ENCODE results near the gene PRKCB.
"Not testable (repeated sequence)": the region's sequence is repeated elsewhere in the genome, so short reads cannot be mapped to it uniquely, and the experiment has no call there.

The PRKCB gene

DNA sequence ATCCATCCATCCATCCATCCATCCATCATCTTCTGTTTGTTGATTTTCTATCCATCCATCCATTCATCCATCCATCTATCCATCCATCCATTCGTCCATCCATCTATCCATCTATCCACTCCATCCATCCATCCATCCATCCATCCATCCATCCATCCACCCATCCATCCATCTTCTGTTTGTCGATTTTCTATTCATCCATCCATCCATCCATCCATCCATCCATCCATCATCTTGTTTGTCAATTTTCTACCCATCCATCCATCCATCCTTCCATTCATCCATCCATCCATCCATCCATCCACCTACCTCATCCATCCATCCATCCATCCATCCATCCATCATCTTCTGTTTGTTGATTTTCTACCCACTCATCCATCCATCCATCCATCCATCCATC, 97.9 kb downstream of the PRKCB start:
- H3K4me3 ChIP-seq (ENCODE audit: low read length); H3K36me3 ChIP-seq (ENCODE audit: control insufficient read depth, insufficient read depth, low read length); H3K9me3 ChIP-seq (ENCODE audit: control insufficient read depth, insufficient read depth, low read length); H3K27ac ChIP-seq (ENCODE audit: low read length); H3K4me1 ChIP-seq (ENCODE audit: control insufficient read depth, insufficient read depth, low read length); H3K27me3 ChIP-seq (ENCODE audit: control insufficient read depth, insufficient read depth, low read length); DNase-seq (ENCODE audit: low read depth, low spot score): not testable (repeated sequence)
- WGBS (ENCODE audit: insufficient coverage, insufficient read length), result 80% methylated on average over 1 of the region's 2 CpGs

DNA sequence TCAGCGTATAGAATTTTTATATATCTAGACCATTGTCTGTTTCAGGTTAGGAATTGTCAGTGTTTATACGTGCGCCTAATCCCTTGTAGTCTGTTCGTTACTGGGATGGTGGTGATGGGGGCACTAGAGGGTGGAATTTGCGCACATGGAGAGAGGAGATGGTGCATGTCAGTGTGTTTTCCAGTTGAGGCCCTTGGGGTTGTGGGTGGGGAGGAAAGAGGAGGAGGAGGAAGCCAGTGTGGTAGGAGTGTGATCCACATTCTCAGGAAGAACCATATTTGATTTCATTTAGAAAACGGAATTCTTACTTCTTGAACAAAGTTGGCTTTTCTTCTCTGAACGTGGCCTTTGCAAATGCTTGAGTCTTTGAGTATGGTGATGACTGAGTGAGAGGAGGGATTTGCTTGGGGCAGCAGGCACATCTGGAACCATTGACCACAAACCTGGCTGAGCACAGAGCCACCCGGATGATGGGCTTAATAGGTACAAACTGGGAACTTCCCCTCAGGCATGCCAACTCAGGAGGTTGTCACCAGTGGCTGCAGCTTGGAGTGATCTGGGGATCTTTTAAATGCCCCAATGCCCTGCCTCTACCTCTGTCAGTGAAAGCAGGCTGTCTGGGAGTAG, 98.9 kb downstream of the PRKCB start:
- Histone ChIP-seq H3K4me1 (ENCODE audit: control insufficient read depth, insufficient read depth, low read length) (no peaks in the 10 kb centered on the region), H3K27me3 (ENCODE audit: control insufficient read depth, insufficient read depth, low read length) (no peaks in the 10 kb centered on the region), H3K9me3 (ENCODE audit: control insufficient read depth, insufficient read depth, low read length) (no peaks in the 10 kb centered on the region), H3K27ac (ENCODE audit: low read length) (no peak overlapping the region), H3K36me3 (ENCODE audit: control insufficient read depth, insufficient read depth, low read length) (no peaks in the 10 kb centered on the region), H3K4me3 (ENCODE audit: low read length) (no peak overlapping the region)
- no CpG with 5 or more reads among the region's 8 CpGs for WGBS (ENCODE audit: insufficient coverage, insufficient read length)
- DNase-seq (ENCODE audit: low read depth, low spot score), result no peak

DNA sequence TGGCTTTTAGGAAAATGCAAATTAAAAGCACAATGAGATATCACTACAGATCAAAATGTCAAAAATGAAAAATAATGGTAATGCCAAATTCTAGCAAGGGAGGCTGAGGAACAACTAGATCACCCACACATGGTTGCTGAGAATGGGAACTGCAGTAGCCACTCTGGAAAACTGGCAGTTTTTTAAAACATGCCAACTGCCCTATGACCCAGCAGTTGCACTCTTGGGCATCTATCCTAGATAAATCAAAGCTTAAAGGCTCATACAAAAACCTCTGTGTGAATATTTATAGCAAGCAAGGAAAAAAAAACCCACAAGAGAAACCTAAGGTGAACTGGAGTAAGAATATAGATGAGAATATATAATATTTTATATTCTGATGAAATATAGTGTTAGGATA, 104.3 kb downstream of the PRKCB start:
- Histone ChIP-seq H3K9me3 (ENCODE audit: control insufficient read depth, insufficient read depth, low read length) (no peaks in the 10 kb centered on the region), H3K4me3 (ENCODE audit: low read length) (no peak overlapping the region), H3K27me3 (ENCODE audit: control insufficient read depth, insufficient read depth, low read length) (no peaks in the 10 kb centered on the region), H3K36me3 (ENCODE audit: control insufficient read depth, insufficient read depth, low read length) (no peaks in the 10 kb centered on the region), H3K27ac (ENCODE audit: low read length) (no peak overlapping the region), H3K4me1 (ENCODE audit: control insufficient read depth, insufficient read depth, low read length) (no peaks in the 10 kb centered on the region)
- DNase-seq (ENCODE audit: low read depth, low spot score), result no peak

DNA sequence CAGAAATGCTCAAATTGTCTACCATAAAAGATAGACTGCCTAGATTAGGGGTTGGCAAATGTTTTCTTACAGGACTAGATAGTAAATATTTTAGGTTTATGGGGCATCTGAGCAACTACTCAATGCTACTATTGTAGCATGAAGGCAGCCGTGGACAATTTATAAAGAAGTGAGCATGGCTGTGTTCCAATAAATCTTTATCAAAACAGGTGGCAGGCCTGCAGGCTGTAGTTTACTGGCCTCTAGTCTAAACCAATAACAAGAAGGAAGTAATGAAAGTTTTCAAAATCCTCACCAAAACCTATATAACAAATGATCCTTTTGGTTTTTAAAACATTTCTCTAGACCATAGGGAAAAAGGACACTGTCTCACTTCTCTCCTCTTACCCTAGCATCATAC, 105.2 kb downstream of the PRKCB start:
- WGBS (ENCODE audit: insufficient coverage, insufficient read length), result no CpG with 5 or more reads among the region's 1 CpG
- H3K36me3 ChIP-seq (ENCODE audit: control insufficient read depth, insufficient read depth, low read length), result no peaks in the 10 kb centered on the region
- H3K27me3 ChIP-seq (ENCODE audit: control insufficient read depth, insufficient read depth, low read length), result no peaks in the 10 kb centered on the region
- DNase-seq (ENCODE audit: low read depth, low spot score), result no peak
- H3K27ac ChIP-seq (ENCODE audit: low read length), result no peak overlapping the region
- H3K9me3 ChIP-seq (ENCODE audit: control insufficient read depth, insufficient read depth, low read length), result no peaks in the 10 kb centered on the region
- no peaks in the 10 kb centered on the region for H3K4me1 ChIP-seq (ENCODE audit: control insufficient read depth, insufficient read depth, low read length)
- no peak overlapping the region for H3K4me3 ChIP-seq (ENCODE audit: low read length)

DNA sequence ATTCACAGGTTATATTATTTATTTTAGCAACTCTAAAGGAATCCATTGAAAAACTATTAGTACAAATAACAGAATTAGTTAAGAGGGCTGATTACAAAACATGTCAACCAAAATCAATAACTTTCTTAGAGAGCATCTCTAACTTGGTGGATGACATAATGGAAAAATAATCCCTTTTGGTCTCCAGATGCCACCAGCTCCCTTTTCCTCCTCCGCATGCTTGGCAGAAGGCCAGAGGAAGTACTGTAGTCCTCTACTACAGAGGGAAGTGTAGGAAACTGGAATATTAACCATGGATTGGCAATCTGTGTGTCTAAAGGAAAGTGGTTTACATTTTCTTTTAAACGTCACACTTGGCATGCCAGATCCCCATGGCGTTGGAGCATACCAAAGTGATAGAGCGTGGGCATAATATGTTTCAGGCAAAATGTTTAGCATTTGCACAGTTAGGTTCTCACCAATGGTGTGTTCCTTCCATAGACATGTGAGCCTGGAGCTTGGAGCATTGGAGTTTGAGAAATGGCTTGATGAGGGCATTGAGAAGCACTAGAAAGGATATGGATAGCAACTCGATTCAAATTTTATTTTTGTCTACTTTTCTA, 106.3 kb downstream of the PRKCB start:
- WGBS (ENCODE audit: insufficient coverage, insufficient read length), result no CpG with 5 or more reads among the region's 5 CpGs
- no peak overlapping the region for H3K4me3 ChIP-seq (ENCODE audit: low read length)
- H3K27me3 ChIP-seq (ENCODE audit: control insufficient read depth, insufficient read depth, low read length), result no peaks in the 10 kb centered on the region
- H3K9me3 ChIP-seq (ENCODE audit: control insufficient read depth, insufficient read depth, low read length), result no peaks in the 10 kb centered on the region
- H3K4me1 ChIP-seq (ENCODE audit: control insufficient read depth, insufficient read depth, low read length), result no peaks in the 10 kb centered on the region
- no peaks in the 10 kb centered on the region for H3K36me3 ChIP-seq (ENCODE audit: control insufficient read depth, insufficient read depth, low read length)
- DNase-seq (ENCODE audit: low read depth, low spot score), result no peak
- H3K27ac ChIP-seq (ENCODE audit: low read length), result no peak overlapping the region

DNA sequence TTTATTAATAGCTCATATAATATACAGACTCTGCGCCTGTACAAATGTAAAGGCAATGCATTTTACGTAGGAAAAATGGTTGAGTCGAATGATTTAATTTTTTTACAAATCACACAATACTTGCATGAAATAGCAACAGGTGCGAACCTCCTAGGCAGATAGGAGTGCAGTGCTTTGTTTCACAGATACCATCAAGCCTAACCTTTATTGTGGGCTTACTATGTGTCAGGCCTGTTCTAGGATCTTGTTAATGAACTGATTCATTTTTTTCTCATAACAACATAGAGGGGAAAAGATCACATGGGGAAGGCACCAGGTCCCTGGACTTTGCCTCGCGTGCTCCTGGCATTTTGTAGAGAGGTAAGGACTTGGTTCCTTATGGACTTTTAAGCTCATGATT, 107.8 kb downstream of the PRKCB start:
- Histone ChIP-seq H3K9me3 (ENCODE audit: control insufficient read depth, insufficient read depth, low read length) (no peaks in the 10 kb centered on the region), H3K4me1 (ENCODE audit: control insufficient read depth, insufficient read depth, low read length) (no peaks in the 10 kb centered on the region), H3K36me3 (ENCODE audit: control insufficient read depth, insufficient read depth, low read length) (no peaks in the 10 kb centered on the region), H3K27me3 (ENCODE audit: control insufficient read depth, insufficient read depth, low read length) (no peaks in the 10 kb centered on the region), H3K4me3 (ENCODE audit: low read length) (no peak overlapping the region), H3K27ac (ENCODE audit: low read length) (no peak overlapping the region)
- DNase-seq (ENCODE audit: low read depth, low spot score), result no peak
- no CpG with 5 or more reads among the region's 6 CpGs for WGBS (ENCODE audit: insufficient coverage, insufficient read length)

DNA sequence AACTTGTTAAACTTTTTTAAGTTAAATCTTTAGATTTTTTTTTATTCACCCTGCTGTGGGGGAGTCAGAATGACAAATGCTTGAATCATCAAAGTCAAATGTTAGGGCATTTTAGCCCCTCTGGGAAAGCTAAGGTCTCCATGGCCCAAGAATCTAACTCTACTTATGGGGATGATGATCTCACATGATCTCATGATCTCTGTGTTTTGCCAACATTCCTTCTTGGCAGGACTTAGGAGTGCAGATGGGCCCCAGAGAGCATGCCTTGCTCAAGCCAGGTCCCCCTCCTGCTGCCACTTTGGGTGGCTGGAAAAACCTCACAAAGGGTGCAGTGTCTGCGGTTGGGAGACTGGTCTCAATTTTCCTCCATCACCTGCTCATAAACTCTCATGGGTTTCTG, 108.6 kb downstream of the PRKCB start:
- no peak for DNase-seq (ENCODE audit: low read depth, low spot score)
- Histone ChIP-seq H3K4me1 (ENCODE audit: control insufficient read depth, insufficient read depth, low read length) (no peaks in the 10 kb centered on the region), H3K27ac (ENCODE audit: low read length) (no peak overlapping the region), H3K4me3 (ENCODE audit: low read length) (no peak overlapping the region), H3K36me3 (ENCODE audit: control insufficient read depth, insufficient read depth, low read length) (no peaks in the 10 kb centered on the region), H3K27me3 (ENCODE audit: control insufficient read depth, insufficient read depth, low read length) (no peaks in the 10 kb centered on the region), H3K9me3 (ENCODE audit: control insufficient read depth, insufficient read depth, low read length) (no peaks in the 10 kb centered on the region)
- WGBS (ENCODE audit: insufficient coverage, insufficient read length), result no CpG with 5 or more reads among the region's 1 CpG

DNA sequence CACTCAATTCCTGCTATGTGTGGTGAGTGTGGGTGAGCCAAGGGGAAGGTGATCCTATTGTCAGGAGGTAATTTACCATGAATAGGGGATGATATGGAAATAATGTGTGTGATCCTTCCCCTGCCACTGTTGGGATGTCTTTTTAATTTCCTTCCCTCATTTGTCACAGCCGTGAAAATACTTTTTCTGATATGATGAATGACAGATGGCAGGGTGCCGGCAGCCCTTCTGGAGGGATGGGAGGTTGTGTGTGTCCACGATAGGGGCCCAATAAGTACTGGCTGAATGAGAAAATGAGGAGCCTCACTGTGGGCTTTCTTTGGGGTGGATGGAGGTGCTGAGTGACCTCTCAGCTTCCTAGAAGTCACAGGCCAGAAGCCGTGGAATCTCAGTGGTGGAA, 109.5 kb downstream of the PRKCB start:
- H3K4me3 ChIP-seq (ENCODE audit: low read length), result no peak overlapping the region
- no peaks in the 10 kb centered on the region for H3K9me3 ChIP-seq (ENCODE audit: control insufficient read depth, insufficient read depth, low read length)
- WGBS (ENCODE audit: insufficient coverage, insufficient read length), result no CpG with 5 or more reads among the region's 4 CpGs

DNA sequence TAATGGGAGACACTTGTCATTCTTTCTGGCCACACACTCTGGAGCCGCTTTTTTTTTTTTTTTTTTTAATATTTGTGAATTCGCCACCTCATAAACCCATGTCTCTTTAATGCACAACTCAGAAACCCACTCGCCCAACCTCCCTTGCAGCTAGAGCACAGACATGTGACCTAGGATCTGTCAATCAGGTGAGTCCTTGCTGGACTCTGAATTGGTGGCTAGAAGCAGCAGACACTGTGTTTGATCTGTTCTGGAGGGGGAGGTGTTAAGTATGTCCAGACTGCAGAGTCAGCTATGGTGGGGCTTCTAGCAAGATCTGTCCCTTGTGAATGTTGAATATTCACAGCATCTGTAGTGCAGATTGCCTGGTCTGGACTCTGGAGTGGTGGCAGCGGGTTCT, 112.1 kb downstream of the PRKCB start:
- H3K9me3 ChIP-seq (ENCODE audit: control insufficient read depth, insufficient read depth, low read length), result no peaks in the 10 kb centered on the region
- peaks cover 2% of the 10 kb centered on the region for H3K4me1 ChIP-seq (ENCODE audit: control insufficient read depth, insufficient read depth, low read length)
- no peaks in the 10 kb centered on the region for H3K36me3 ChIP-seq (ENCODE audit: control insufficient read depth, insufficient read depth, low read length)
- no CpG with 5 or more reads among the region's 4 CpGs for WGBS (ENCODE audit: insufficient coverage, insufficient read length)
- no peaks in the 10 kb centered on the region; the same call in 1 of the 2 replicates for H3K27me3 ChIP-seq (ENCODE audit: control insufficient read depth, insufficient read depth, low read length)
- H3K27ac ChIP-seq (ENCODE audit: low read length), result no peak overlapping the region
- DNase-seq (ENCODE audit: low read depth, low spot score), result no peak
- H3K4me3 ChIP-seq (ENCODE audit: low read length), result no peak overlapping the region

More for the DNA sequence above, 109.5 kb downstream of the PRKCB start:
- Histone ChIP-seq H3K4me1 (ENCODE audit: control insufficient read depth, insufficient read depth, low read length) (no peaks in the 10 kb centered on the region), H3K36me3 (ENCODE audit: control insufficient read depth, insufficient read depth, low read length) (no peaks in the 10 kb centered on the region), H3K27ac (ENCODE audit: low read length) (no peak overlapping the region), H3K27me3 (ENCODE audit: control insufficient read depth, insufficient read depth, low read length) (no peaks in the 10 kb centered on the region)
- no peak for DNase-seq (ENCODE audit: low read depth, low spot score)

DNA sequence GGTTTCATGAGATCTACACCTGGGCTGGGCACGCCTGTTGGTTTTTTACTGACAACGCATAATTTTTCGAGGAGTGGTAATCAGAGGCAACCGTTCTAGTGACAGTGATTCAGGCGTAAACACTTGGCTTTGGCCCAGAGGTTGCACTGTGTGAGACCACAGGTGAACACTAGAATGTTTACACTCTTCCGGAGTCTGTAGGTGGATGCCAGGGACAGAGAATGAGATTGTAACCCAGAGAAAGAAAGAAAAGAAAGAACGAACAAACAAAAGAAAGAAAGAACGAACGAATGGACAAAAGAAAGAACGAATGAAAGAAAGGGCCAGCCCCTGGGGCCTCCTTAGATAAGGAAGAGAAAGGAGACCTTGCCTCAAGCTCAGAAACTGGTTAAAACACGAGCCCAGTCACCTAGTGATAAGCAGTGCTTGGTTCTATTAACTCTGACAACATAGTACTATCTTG, 113.2 kb downstream of the PRKCB start:
- Histone ChIP-seq H3K4me3 (ENCODE audit: low read length) (no peak overlapping the region), H3K36me3 (ENCODE audit: control insufficient read depth, insufficient read depth, low read length) (no peaks in the 10 kb centered on the region), H3K4me1 (ENCODE audit: control insufficient read depth, insufficient read depth, low read length) (peaks cover 3% of the 10 kb centered on the region), H3K27me3 (ENCODE audit: control insufficient read depth, insufficient read depth, low read length) (no peaks in the 10 kb centered on the region; the same call in 1 of the 2 replicates), H3K9me3 (ENCODE audit: control insufficient read depth, insufficient read depth, low read length) (no peaks in the 10 kb centered on the region), H3K27ac (ENCODE audit: low read length) (no peak overlapping the region)
- no peak for DNase-seq (ENCODE audit: low read depth, low spot score)
- no CpG with 5 or more reads among the region's 11 CpGs for WGBS (ENCODE audit: insufficient coverage, insufficient read length)

All from iPS DF 6.9 (cell line).